ENCODE data around the gene GRIK2.

Gene GRIK2

GRCh38 chr6:102114402-102114801, 720.9 kb downstream of the GRIK2 start:
- H3K27ac ChIP-seq (ENCODE audit: low read length): no peak overlapping the region
- peak; percentile 13 for DNase-seq (ENCODE audit: low read depth, low spot score)
- no peaks in the 10 kb centered on the region for H3K36me3 ChIP-seq (ENCODE audit: control insufficient read depth, insufficient read depth, low read length)
- no peaks in the 10 kb centered on the region for H3K4me1 ChIP-seq (ENCODE audit: control insufficient read depth, insufficient read depth, low read length)
- no CpG with 5 or more reads among the region's 2 CpGs for WGBS (ENCODE audit: insufficient coverage, insufficient read length)
- no peaks in the 10 kb centered on the region for H3K9me3 ChIP-seq (ENCODE audit: control insufficient read depth, insufficient read depth, low read length)
- no peak overlapping the region for H3K4me3 ChIP-seq (ENCODE audit: low read length)
- no peaks in the 10 kb centered on the region for H3K27me3 ChIP-seq (ENCODE audit: control insufficient read depth, insufficient read depth, low read length)

DNA sequence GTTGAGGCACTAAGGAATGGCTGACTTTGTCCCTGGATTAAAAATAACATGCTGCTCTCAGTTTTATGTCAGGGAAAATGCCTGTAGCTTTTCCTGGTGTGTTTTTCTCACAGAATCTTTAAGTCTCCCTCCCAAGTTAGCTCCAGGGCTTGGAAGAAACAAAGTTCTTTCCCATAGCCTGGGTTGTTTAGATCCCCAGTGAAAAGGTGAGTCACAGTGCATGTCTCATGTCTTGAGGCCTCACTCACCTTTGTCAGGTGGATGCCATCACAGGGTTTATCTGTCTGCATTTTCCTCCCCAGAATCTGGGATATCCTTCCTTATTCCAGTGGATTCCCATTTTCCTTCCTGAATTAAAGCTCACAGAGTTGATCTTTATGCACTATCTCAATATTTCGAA, 722.4 kb downstream of the GRIK2 start:
- Histone ChIP-seq H3K27ac (ENCODE audit: low read length) (no peak overlapping the region), H3K4me1 (ENCODE audit: control insufficient read depth, insufficient read depth, low read length) (no peaks in the 10 kb centered on the region), H3K36me3 (ENCODE audit: control insufficient read depth, insufficient read depth, low read length) (no peaks in the 10 kb centered on the region), H3K4me3 (ENCODE audit: low read length) (no peak overlapping the region), H3K27me3 (ENCODE audit: control insufficient read depth, insufficient read depth, low read length) (no peaks in the 10 kb centered on the region), H3K9me3 (ENCODE audit: control insufficient read depth, insufficient read depth, low read length) (no peaks in the 10 kb centered on the region)
- WGBS (ENCODE audit: insufficient coverage, insufficient read length): no CpG with 5 or more reads among the region's 1 CpG
- no peak for DNase-seq (ENCODE audit: low read depth, low spot score)

DNA sequence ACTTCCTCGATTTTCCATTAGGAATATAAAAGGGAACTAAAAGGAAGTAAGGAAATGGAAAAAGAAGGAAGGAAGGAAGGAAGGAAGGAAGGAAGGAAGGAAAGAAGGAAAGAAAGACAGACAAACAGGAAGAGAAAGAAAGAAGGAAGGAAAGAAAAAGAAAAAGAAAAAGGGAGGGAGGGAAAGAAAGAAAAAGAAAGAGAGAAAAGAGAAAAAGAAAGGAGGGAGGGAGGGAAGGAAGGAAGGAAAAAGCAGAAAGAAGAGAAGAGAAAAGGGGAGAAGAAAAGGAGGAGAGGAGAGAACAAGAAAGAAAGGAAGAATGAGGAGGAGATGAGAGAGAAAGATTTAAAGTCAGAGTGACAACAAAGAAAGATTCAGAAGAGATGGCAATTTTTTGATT, 724.5 kb downstream of the GRIK2 start:
- WGBS (ENCODE audit: insufficient coverage, insufficient read length): no CpG with 5 or more reads among the region's 1 CpG

More for the DNA sequence above, 724.5 kb downstream of the GRIK2 start:
- H3K4me3 ChIP-seq (ENCODE audit: low read length): no peak overlapping the region
- no peak for DNase-seq (ENCODE audit: low read depth, low spot score)
- no peaks in the 10 kb centered on the region for H3K27me3 ChIP-seq (ENCODE audit: control insufficient read depth, insufficient read depth, low read length)
- H3K9me3 ChIP-seq (ENCODE audit: control insufficient read depth, insufficient read depth, low read length): no peaks in the 10 kb centered on the region
- H3K27ac ChIP-seq (ENCODE audit: low read length): no peak overlapping the region
- no peaks in the 10 kb centered on the region for H3K36me3 ChIP-seq (ENCODE audit: control insufficient read depth, insufficient read depth, low read length)
- no peaks in the 10 kb centered on the region for H3K4me1 ChIP-seq (ENCODE audit: control insufficient read depth, insufficient read depth, low read length)
